ENCODE results near the gene VSIG4. TPM values are rescaled to one million over a fixed set of nuclear protein-coding genes. Genes with fewer than 3 reads are reported as not detected.

The VSIG4 gene, protein sequence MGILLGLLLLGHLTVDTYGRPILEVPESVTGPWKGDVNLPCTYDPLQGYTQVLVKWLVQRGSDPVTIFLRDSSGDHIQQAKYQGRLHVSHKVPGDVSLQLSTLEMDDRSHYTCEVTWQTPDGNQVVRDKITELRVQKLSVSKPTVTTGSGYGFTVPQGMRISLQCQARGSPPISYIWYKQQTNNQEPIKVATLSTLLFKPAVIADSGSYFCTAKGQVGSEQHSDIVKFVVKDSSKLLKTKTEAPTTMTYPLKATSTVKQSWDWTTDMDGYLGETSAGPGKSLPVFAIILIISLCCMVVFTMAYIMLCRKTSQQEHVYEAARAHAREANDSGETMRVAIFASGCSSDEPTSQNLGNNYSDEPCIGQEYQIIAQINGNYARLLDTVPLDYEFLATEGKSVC
- total RNA-seq (10 to 100 TPM; 17.7 to 45.4 (median 21.3) TPM), polyA plus RNA-seq (10 to 100 TPM in 2 of 3 donors, 1 to 10 TPM in 1; 7.9 to 31.9 (median 13.6) TPM)
- long read RNA-seq, donor 1, result 0 reads
- long read RNA-seq, donor 2, result 0 reads
- long read RNA-seq, donor 3, result 0 reads
- long read RNA-seq, donor 4, result 0 reads
- long read RNA-seq, donor 5, result 0 reads
- long read RNA-seq, donor 6, result 0 reads
- long read RNA-seq, donor 7, result 0 reads
- long read RNA-seq, donor 8, result 0 reads
- long read RNA-seq, donor 9, result 0 reads
- long read RNA-seq, donor 10, result 0 reads

DNA sequence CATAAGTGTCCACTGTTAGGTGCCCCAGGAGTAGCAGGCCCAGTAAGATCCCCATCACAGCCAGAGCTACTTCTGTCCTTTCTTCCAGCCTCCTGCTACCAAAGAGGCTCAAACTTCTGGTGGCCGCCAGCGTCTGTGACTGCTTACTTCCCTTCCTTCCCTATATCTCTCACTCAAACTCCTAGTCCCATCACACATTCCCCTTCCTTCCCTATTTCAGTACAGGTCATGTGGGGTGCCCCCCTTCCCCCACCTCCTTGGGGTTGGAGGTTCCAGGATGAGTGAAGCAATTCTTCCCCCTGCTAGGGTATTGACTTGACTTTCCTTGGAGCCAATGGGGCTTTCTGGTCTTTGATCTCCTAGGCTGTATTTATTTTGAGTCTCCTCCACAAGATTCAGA is at the start of gene VSIG4:
TSS of gene VSIG4 (minus strand) at position 137 of the 400 bp plus-strand sequence. CDS start at position 55, 82 bp downstream.
- H3K9me3 ChIP-seq, result no peaks in the 10 kb centered on the region
- intact Hi-C loops (cut with DNase I; ENCODE audit: low total_unique reads), result no loop called here
- TF ChIP-seq POLR2AphosphoS5 (IDR thresholded peaks at IDR 0.05), result no peak
- TF ChIP-seq, protein P1, sequence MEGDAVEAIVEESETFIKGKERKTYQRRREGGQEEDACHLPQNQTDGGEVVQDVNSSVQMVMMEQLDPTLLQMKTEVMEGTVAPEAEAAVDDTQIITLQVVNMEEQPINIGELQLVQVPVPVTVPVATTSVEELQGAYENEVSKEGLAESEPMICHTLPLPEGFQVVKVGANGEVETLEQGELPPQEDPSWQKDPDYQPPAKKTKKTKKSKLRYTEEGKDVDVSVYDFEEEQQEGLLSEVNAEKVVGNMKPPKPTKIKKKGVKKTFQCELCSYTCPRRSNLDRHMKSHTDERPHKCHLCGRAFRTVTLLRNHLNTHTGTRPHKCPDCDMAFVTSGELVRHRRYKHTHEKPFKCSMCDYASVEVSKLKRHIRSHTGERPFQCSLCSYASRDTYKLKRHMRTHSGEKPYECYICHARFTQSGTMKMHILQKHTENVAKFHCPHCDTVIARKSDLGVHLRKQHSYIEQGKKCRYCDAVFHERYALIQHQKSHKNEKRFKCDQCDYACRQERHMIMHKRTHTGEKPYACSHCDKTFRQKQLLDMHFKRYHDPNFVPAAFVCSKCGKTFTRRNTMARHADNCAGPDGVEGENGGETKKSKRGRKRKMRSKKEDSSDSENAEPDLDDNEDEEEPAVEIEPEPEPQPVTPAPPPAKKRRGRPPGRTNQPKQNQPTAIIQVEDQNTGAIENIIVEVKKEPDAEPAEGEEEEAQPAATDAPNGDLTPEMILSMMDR (IDR thresholded peaks at IDR 0.05), result no peak
- TF ChIP-seq POLR2A (IDR thresholded peaks at IDR 0.05), result no peak
- TF ChIP-seq EP300 (IDR thresholded peaks at IDR 0.05), result no peak
- no peak for DNase-seq
- H3K36me3 ChIP-seq, result no peaks in the 10 kb centered on the region
- no peaks in the 10 kb centered on the region for H3K4me1 ChIP-seq
- H3K27me3 ChIP-seq, result no peaks in the 10 kb centered on the region
- WGBS, 5 donors, result 78 to 100% (median 89%) methylated on average over 2 of the region's 2 CpGs
- peak within 1 kb of the TSS in 1 of 5 donors; percentile 32 for H3K27ac ChIP-seq
- H3K4me3 ChIP-seq, result no peak within 1 kb of the TSS

DNA sequence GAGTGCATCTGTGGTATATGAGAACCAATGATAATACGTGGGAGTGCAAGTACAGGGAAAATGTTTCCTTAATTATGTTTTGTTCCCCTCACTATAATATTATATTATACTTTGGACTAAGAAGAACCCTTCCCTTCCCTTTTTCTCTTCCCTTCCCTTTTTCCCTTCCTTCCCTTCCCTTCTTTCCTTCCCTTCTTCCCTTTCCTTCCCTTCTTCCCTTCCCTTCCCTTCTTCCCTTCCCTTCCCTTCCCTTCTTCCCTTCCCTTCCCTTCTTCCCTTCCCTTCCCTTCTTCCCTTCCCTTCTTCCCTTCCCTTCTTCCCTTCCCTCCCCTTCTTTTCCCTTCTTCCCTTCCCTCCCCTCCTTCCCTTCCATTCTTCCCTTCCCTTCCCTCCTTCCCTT is 36.9 kb upstream of the VSIG4 start:
- Histone ChIP-seq H3K4me1 (no peaks in the 10 kb centered on the region), H3K36me3 (no peaks in the 10 kb centered on the region), H3K27ac (no peak overlapping the region), H3K9me3 (no peaks in the 10 kb centered on the region), H3K27me3 (no peaks in the 10 kb centered on the region), H3K4me3 (no peak overlapping the region)
- WGBS, 5 donors, result 50 to 83% (median 62%) methylated on average over 1 of the region's 1 CpG
- TF ChIP-seq EP300 (IDR thresholded peaks at IDR 0.05) (no peak), POLR2AphosphoS5 (IDR thresholded peaks at IDR 0.05) (no peak), POLR2A (IDR thresholded peaks at IDR 0.05) (no peak)
- TF ChIP-seq, protein P1 (IDR thresholded peaks at IDR 0.05), result no peak
- intact Hi-C loops (cut with DNase I; ENCODE audit: low total_unique reads), result no loop called here
- DNase-seq, result no peak

GRCh38 chrX:66074920-66075879 is 35.3 kb upstream of the VSIG4 start:
- no peaks in the 10 kb centered on the region for H3K4me1 ChIP-seq
- no peak overlapping the region for H3K4me3 ChIP-seq
- H3K27ac ChIP-seq, result peak overlapping the region in 2 of 5 donors; percentile 39 to 48
- H3K27me3 ChIP-seq, result peaks cover 0 to 6% (median 0%) of the 10 kb centered on the region in 3 donors
- TF ChIP-seq EP300 (IDR thresholded peaks at IDR 0.05), result no peak
- no peak for TF ChIP-seq POLR2AphosphoS5 (IDR thresholded peaks at IDR 0.05)
- TF ChIP-seq, protein P1 (IDR thresholded peaks at IDR 0.05), result no peak
- TF ChIP-seq POLR2A (IDR thresholded peaks at IDR 0.05), result no peak
- H3K9me3 ChIP-seq, result no peaks in the 10 kb centered on the region
- H3K36me3 ChIP-seq, result no peaks in the 10 kb centered on the region
- intact Hi-C loops (cut with DNase I; ENCODE audit: low total_unique reads), result no loop called here
- 69 to 74% (median 72%) methylated on average over 13 to 24 of the region's 24 CpGs for WGBS, 5 donors
- DNase-seq, result peak in 1 of 2 donors; percentile 9

DNA sequence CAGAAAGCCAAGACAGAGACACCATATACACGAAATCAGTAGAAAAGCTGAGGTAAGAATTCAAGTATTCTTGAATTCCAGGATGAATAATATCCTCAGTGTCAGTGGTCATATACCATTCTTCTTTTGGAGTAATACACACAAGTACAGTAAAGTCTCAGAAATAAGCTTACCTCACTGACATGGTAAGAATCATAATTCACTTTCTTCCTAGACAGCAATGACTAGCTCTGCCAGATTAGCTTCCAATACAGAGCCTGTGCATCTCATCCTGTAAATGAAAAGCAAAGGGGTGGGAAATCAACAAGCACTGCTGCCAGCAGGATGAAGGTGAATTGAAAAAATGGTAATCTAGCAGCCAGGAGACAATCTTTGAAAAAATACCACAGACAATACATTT is 31.2 kb upstream of the VSIG4 start:
- Histone ChIP-seq H3K36me3 (no peaks in the 10 kb centered on the region), H3K27me3 (peaks cover 0 to 6% (median 0%) of the 10 kb centered on the region in 3 donors), H3K9me3 (peaks cover 0 to under 1% (median 0%) of the 10 kb centered on the region in 4 donors), H3K4me3 (no peak overlapping the region), H3K4me1 (no peaks in the 10 kb centered on the region), H3K27ac (no peak overlapping the region)
- no peak for TF ChIP-seq POLR2A (IDR thresholded peaks at IDR 0.05)
- TF ChIP-seq, protein P1 (IDR thresholded peaks at IDR 0.05), result no peak
- no peak for TF ChIP-seq POLR2AphosphoS5 (IDR thresholded peaks at IDR 0.05)
- WGBS, 5 donors, result 12 to 50% (median 36%) methylated on average over 1 of the region's 1 CpG
- DNase-seq, result no peak
- intact Hi-C loops (cut with DNase I; ENCODE audit: low total_unique reads), result no loop called here

Measured in stomach (tissue), 19 donors.